NCI-H226 (cell line): ENCODE data around the gene CGNL1.

Source experiments
- DNase-seq: peaks from one replicate; pipeline ENCODE4 v3.0.0-alpha.2; 2015

The CGNL1 gene

GRCh38 chr15:57503051-57503702 lies 126.9 kb downstream of the CGNL1 start:
- DNase-seq = peak; percentile 33

GRCh38 chr15:57503911-57504598 lies 127.8 kb downstream of the CGNL1 start:
- no peak for DNase-seq

GRCh38 chr15:57504599-57504940 lies 128.3 kb downstream of the CGNL1 start:
- no peak for DNase-seq

- peak; percentile 41 for DNase-seq
Observed at GRCh38 chr15:57505056-57505715, 128.9 kb downstream of the CGNL1 start.

GRCh38 chr15:57505949-57506391 lies 129.7 kb downstream of the CGNL1 start:
- no peak for DNase-seq

GRCh38 chr15:57506422-57506821 lies 130.1 kb downstream of the CGNL1 start:
- DNase-seq = no peak

GRCh38 chr15:57507111-57507510 lies 130.8 kb downstream of the CGNL1 start:
- DNase-seq = no peak

GRCh38 chr15:57509126-57509525 lies 132.8 kb downstream of the CGNL1 start:
- no peak for DNase-seq

- DNase-seq = no peak
Observed at GRCh38 chr15:57509965-57510364, 133.7 kb downstream of the CGNL1 start.

GRCh38 chr15:57510647-57511046 lies 134.3 kb downstream of the CGNL1 start:
- DNase-seq = no peak

- no peak for DNase-seq
Observed at GRCh38 chr15:57516327-57517029, 140.2 kb downstream of the CGNL1 start.

GRCh38 chr15:57517030-57517671 lies 140.8 kb downstream of the CGNL1 start:
- no peak for DNase-seq

- no peak for DNase-seq
Observed at GRCh38 chr15:57518779-57519405, 142.6 kb downstream of the CGNL1 start.

- no peak for DNase-seq
Observed at GRCh38 chr15:57519806-57520205, 143.5 kb downstream of the CGNL1 start.

- DNase-seq = no peak
Observed at GRCh38 chr15:57521503-57521902, 145.2 kb downstream of the CGNL1 start.

GRCh38 chr15:57522148-57522547 lies 145.8 kb downstream of the CGNL1 start:
- no peak for DNase-seq

GRCh38 chr15:57525581-57525980 lies 149.3 kb downstream of the CGNL1 start:
- no peak for DNase-seq

GRCh38 chr15:57526076-57526475 lies 149.8 kb downstream of the CGNL1 start:
- no peak for DNase-seq

GRCh38 chr15:57526615-57527014 lies 150.3 kb downstream of the CGNL1 start:
- no peak for DNase-seq

GRCh38 chr15:57527382-57528091 lies 151.2 kb downstream of the CGNL1 start:
- peak; percentile 58 for DNase-seq

GRCh38 chr15:57528940-57529565 lies 152.7 kb downstream of the CGNL1 start:
- DNase-seq = no peak
